Endothelial cell (in vitro differentiated cells): ENCODE measurements around the gene CCNA2. TPM values are rescaled to one million over a fixed set of nuclear protein-coding genes. Genes with fewer than 3 reads are reported as not detected.

Source experiments
- DNase-seq: peaks from one replicate; pipeline ENCODE4 v3.0.0; 2021; ENCODE audit warnings: low spot score
- H3K27ac Mint-ChIP-seq: one replicate; pipeline ENCODE4 v1.8.0; 2021; ENCODE audit warnings: mixed read lengths, inconsistent platforms; ENCODE audit not compliant: unreplicated experiment
- H3K27me3 Mint-ChIP-seq: one replicate; pipeline ENCODE4 v1.8.0; 2021; ENCODE audit warnings: mild to moderate bottlenecking, moderate library complexity, mixed read lengths, inconsistent platforms; ENCODE audit not compliant: unreplicated experiment
- H3K36me3 Mint-ChIP-seq: one replicate; pipeline ENCODE4 v1.8.0; 2021; ENCODE audit warnings: mild to moderate bottlenecking, low read depth, mixed read lengths, inconsistent platforms; ENCODE audit not compliant: unreplicated experiment
- H3K4me1 Mint-ChIP-seq: one replicate; pipeline ENCODE4 v1.8.0; 2021; ENCODE audit warnings: mild to moderate bottlenecking, mixed read lengths, inconsistent platforms; ENCODE audit not compliant: unreplicated experiment
- H3K4me3 Mint-ChIP-seq: one replicate; pipeline ENCODE4 v1.8.0; 2021; ENCODE audit warnings: mild to moderate bottlenecking, mixed read lengths, inconsistent platforms; ENCODE audit not compliant: unreplicated experiment
- H3K9me3 Mint-ChIP-seq: one replicate; pipeline ENCODE4 v1.8.0; 2021; ENCODE audit warnings: mixed read lengths, inconsistent platforms; ENCODE audit not compliant: unreplicated experiment
- CTCF ChIP-seq: fragments of 200-600 bp; sonication (generic); IDR thresholded peaks from one replicate; pipeline ENCODE4 v1.5.0; 2021; ENCODE audit warnings: antibody characterized with exemption; ENCODE audit not compliant: unreplicated experiment
- total RNA-seq: library from RNA; stranded (reverse); fragmentation: NEBNext Ultra II Directional; extraction: Animal tissue kit (Norgen Biotek cat#: 25700); gene quantifications from one replicate; pipeline ENCODE4 v1.2.1, GENCODE V29; 2021; ENCODE audit not compliant: unreplicated experiment

CCNA2 gene
- total RNA-seq, 1 donor from 2014 or later = 11.4 TPM

- Mint-ChIP-seq H3K27ac (peak overlapping the region; percentile 97), H3K27me3 (peaks cover 2% of the 10 kb centered on the region), H3K9me3 (no peaks in the 10 kb centered on the region), H3K4me3 (peak overlapping the region; percentile 94), H3K4me1 (peaks cover 15% of the 10 kb centered on the region), H3K36me3 (no peaks in the 10 kb centered on the region)
- no peak for TF ChIP-seq CTCF
- DNase-seq = no peak
Measured at GRCh38 chr4:121800638-121800960, 23.1 kb downstream of the CCNA2 start.

GRCh38 chr4:121799867-121800501 is 23.7 kb downstream of the CCNA2 start:
- H3K36me3 Mint-ChIP-seq = no peaks in the 10 kb centered on the region
- no peak for DNase-seq
- no peak for TF ChIP-seq CTCF
- no peak overlapping the region for H3K4me3 Mint-ChIP-seq
- H3K27ac Mint-ChIP-seq = no peak overlapping the region
- H3K27me3 Mint-ChIP-seq = peaks cover 2% of the 10 kb centered on the region
- no peaks in the 10 kb centered on the region for H3K9me3 Mint-ChIP-seq
- peaks cover 15% of the 10 kb centered on the region for H3K4me1 Mint-ChIP-seq

- Mint-ChIP-seq H3K27ac (no peak overlapping the region), H3K27me3 (peaks cover 5% of the 10 kb centered on the region), H3K4me3 (no peak overlapping the region), H3K4me1 (peaks cover 15% of the 10 kb centered on the region), H3K36me3 (no peaks in the 10 kb centered on the region), H3K9me3 (no peaks in the 10 kb centered on the region)
- no peak for TF ChIP-seq CTCF
- no peak for DNase-seq
Measured at GRCh38 chr4:121799208-121799823, 24.4 kb downstream of the CCNA2 start.

- TF ChIP-seq CTCF = no peak
- DNase-seq = no peak
Measured at GRCh38 chr4:121796283-121796682, 27.4 kb downstream of the CCNA2 start.

GRCh38 chr4:121794505-121795188 is 29.0 kb downstream of the CCNA2 start:
- Mint-ChIP-seq H3K4me1 (no peaks in the 10 kb centered on the region), H3K36me3 (no peaks in the 10 kb centered on the region), H3K9me3 (no peaks in the 10 kb centered on the region), H3K4me3 (no peak overlapping the region), H3K27me3 (peaks cover 3% of the 10 kb centered on the region), H3K27ac (no peak overlapping the region)
- TF ChIP-seq CTCF = no peak
- DNase-seq = no peak

More at GRCh38 chr4:121796283-121796682, 27.4 kb downstream of the CCNA2 start:
- Mint-ChIP-seq H3K27me3 (peaks cover 5% of the 10 kb centered on the region), H3K9me3 (no peaks in the 10 kb centered on the region), H3K4me3 (no peak overlapping the region), H3K36me3 (no peaks in the 10 kb centered on the region), H3K4me1 (peaks cover 9% of the 10 kb centered on the region), H3K27ac (no peak overlapping the region)
